Mesenchymal stem cell (in vitro differentiated cells and primary cell): ENCODE results near the gene FAM200B. TPM values are rescaled to one million over a fixed set of nuclear protein-coding genes. Genes with fewer than 3 reads are reported as not detected.

Source experiments
- DNase-seq: peaks from one replicate; pipeline ENCODE4 v3.0.0-alpha.2; 2013
- H2AFZ ChIP-seq: one replicate; pipeline ENCODE4 v1.6.1; 2013; ENCODE audit warnings: low read depth, mild to moderate bottlenecking, control low read depth, inconsistent platforms, low read length, moderate library complexity
- H2AK5ac ChIP-seq: 2 replicates; pipeline ENCODE4 v1.6.1; 2013; ENCODE audit warnings: low read length, moderate library complexity, mild to moderate bottlenecking, inconsistent platforms; ENCODE audit not compliant: severe bottlenecking
- H2BK120ac ChIP-seq: one replicate; pipeline ENCODE4 v1.6.1; 2013; ENCODE audit warnings: low read depth, mild to moderate bottlenecking, inconsistent platforms, low read length, moderate library complexity
- H2BK12ac ChIP-seq, 2 experiments: one replicate each; pipeline ENCODE4 v1.6.1; 2013; ENCODE audit warnings: inconsistent platforms in 2 of 2, low read length in 2 of 2, mild to moderate bottlenecking in 2 of 2, moderate library complexity in 2 of 2, control low read depth in 1 of 2
- H2BK15ac ChIP-seq: one replicate; pipeline ENCODE4 v1.6.1; 2013; ENCODE audit warnings: mild to moderate bottlenecking, low read depth, inconsistent platforms; ENCODE audit not compliant: poor library complexity, severe bottlenecking
- H2BK5ac ChIP-seq: 2 replicates; pipeline ENCODE4 v1.6.1; 2013; ENCODE audit warnings: low read depth, mild to moderate bottlenecking, low read length, control low read depth, inconsistent platforms; ENCODE audit not compliant: poor library complexity, severe bottlenecking
- H3K14ac ChIP-seq, 2 experiments: one replicate each; pipeline ENCODE4 v1.6.1; 2013; ENCODE audit warnings: inconsistent platforms in 2 of 2, low read length in 2 of 2, control low read depth in 1 of 2, mild to moderate bottlenecking in 1 of 2, moderate library complexity in 1 of 2
- H3K18ac ChIP-seq, 2 experiments: one replicate each; pipeline ENCODE4 v1.6.1; 2013; ENCODE audit warnings: inconsistent platforms in 2 of 2, low read length in 2 of 2, control low read depth in 1 of 2, low read depth in 1 of 2, mild to moderate bottlenecking in 1 of 2
- H3K23ac ChIP-seq, 2 experiments: one replicate each; pipeline ENCODE4 v1.6.1; 2013; ENCODE audit warnings: inconsistent platforms in 2 of 2, low read length in 2 of 2, mild to moderate bottlenecking in 2 of 2, moderate library complexity in 2 of 2, control low read depth in 1 of 2
- H3K27ac ChIP-seq: 2 replicates; pipeline ENCODE4 v1.5.1; 2013; ENCODE audit warnings: mild to moderate bottlenecking, moderate library complexity, low read length, control low read depth, inconsistent platforms; ENCODE audit not compliant: poor library complexity, severe bottlenecking
- H3K27me3 ChIP-seq, 2 experiments: 2 replicates each; pipeline versions ENCODE4 v1.6.1 to v1.7.0; 2013; ENCODE audit warnings: low read length in 2 of 2, mild to moderate bottlenecking in 2 of 2, moderate library complexity in 2 of 2, control low read depth in 1 of 2, inconsistent platforms in 1 of 2; ENCODE audit not compliant: control insufficient read depth in 1 of 2, insufficient read depth in 1 of 2
- H3K36me3 ChIP-seq, 2 experiments: 2 replicates each; pipeline versions ENCODE4 v1.6.1 to v1.7.0; 2013; ENCODE audit warnings: low read length in 2 of 2, control low read depth in 1 of 2, inconsistent platforms in 1 of 2, low read depth in 1 of 2, mild to moderate bottlenecking in 1 of 2; ENCODE audit not compliant: insufficient read depth in 2 of 2, control insufficient read depth in 1 of 2
- H3K4ac ChIP-seq, 2 experiments: one replicate each; pipeline ENCODE4 v1.6.1; 2013; ENCODE audit warnings: inconsistent platforms in 2 of 2, low read length in 2 of 2, mild to moderate bottlenecking in 2 of 2, moderate library complexity in 2 of 2, control low read depth in 1 of 2, low read depth in 1 of 2
- H3K4me1 ChIP-seq: 2 replicates; pipeline ENCODE4 v1.6.1; 2013; ENCODE audit warnings: low read depth, low read length, control low read depth; ENCODE audit not compliant: control insufficient read depth, insufficient read depth
- H3K4me2 ChIP-seq: 2 replicates; pipeline ENCODE4 v1.6.1; 2013; ENCODE audit warnings: low read length, mild to moderate bottlenecking, inconsistent platforms; ENCODE audit not compliant: poor library complexity, severe bottlenecking
- H3K4me3 ChIP-seq, 2 experiments: 2 replicates each; pipeline versions ENCODE4 v1.5.1 to v1.7.0; 2013; ENCODE audit warnings: low read length in 2 of 2, mild to moderate bottlenecking in 2 of 2, control low read depth in 1 of 2, low read depth in 1 of 2; ENCODE audit not compliant: insufficient read depth in 1 of 2
- H3K79me1 ChIP-seq: replicated peaks from 2 replicates; pipeline ENCODE4 v1.6.1; 2013; ENCODE audit warnings: mild to moderate bottlenecking, control low read depth, low read length, inconsistent platforms; ENCODE audit not compliant: poor library complexity, severe bottlenecking
- H3K9ac ChIP-seq: 2 replicates; pipeline ENCODE4 v1.7.0; 2013; ENCODE audit warnings: mild to moderate bottlenecking, low read length, moderate library complexity
- H3K9me3 ChIP-seq: 2 replicates; pipeline ENCODE4 v1.7.0; 2013; ENCODE audit warnings: mild to moderate bottlenecking, low read length; ENCODE audit not compliant: control insufficient read depth
- H4K8ac ChIP-seq: one replicate; pipeline ENCODE4 v1.6.1; 2013; ENCODE audit warnings: inconsistent platforms, mild to moderate bottlenecking, low read length, moderate library complexity
- H4K91ac ChIP-seq: one replicate; pipeline ENCODE4 v1.6.1; 2013; ENCODE audit warnings: mild to moderate bottlenecking, low read length, inconsistent platforms
- WGBS: methylation state at CpG from one replicate; pipeline ENCODE4 v1.1.7; 2013; ENCODE audit warnings: mixed read lengths; 5-methylcytosine and 5-hydroxymethylcytosine counted together
- polyA plus RNA-seq, 2 experiments: library from polyadenylated mRNA; stranded (reverse); fragments of 200-250 nt; gene quantifications; one replicate each; pipeline ENCODE4 v1.2.3, GENCODE V29; 2013

The FAM200B gene
- 71.6 TPM for polyA plus RNA-seq (2013, experiment 1 of 2)
- 72.1 TPM for polyA plus RNA-seq (2013, experiment 2 of 2)

DNA sequence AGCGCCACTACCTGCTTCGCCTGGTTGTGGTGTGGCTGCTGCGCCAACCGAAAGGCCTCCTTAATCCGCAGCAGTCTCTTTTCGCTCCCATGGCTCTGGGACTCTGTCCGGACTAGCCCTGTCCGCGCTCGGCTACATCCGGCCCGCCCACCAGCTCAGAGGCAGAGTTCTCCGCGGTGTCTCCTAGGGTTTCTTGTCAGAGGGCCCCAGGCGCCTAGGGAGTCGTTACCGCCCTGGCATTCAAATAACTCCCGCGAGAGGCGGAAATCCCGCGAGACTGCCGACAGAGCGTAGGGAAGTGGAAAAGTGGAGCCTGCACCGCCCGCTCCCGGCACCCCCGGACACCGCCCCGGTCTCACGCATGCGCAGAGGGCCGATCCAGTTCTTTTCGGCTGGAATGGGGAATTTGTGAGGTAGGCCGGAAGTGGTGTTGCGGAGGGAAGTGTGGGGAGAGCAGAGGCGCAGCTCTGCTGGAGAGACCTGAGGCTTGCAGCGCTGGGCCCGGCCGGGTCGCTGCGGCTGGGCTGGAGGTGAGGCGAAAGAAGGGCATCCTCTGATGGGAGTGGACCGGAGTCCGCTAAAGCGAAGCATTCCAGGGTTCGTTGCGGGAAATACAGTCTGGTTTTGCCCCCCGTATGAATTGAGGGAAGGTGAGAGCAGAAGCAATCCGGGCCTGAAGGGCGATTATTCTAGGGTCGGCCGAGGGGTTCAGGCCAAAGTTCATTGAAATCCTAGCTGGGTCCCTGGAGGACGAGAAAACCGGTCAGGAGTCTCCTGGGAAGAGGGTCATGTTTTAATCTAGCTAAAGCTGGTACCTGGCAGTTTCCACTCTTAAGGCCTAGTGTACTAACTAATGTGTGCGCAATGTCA, at the start of gene FAM200B:
TSS of gene FAM200B (plus strand) at position 456 of the 870 bp plus-strand sequence. CDS start 5,151 bp downstream, outside the sequence.
- H2AK5ac ChIP-seq: peak within 1 kb of the TSS; percentile 91
- peak within 1 kb of the TSS; percentile 98 for H3K9ac ChIP-seq
- H3K18ac ChIP-seq: peak within 1 kb of the TSS; percentile 97 to 98
- peak within 1 kb of the TSS; percentile 97 for H2BK5ac ChIP-seq
- peaks cover 0 to 24% of the 10 kb centered on the region in 2 experiments for H3K36me3 ChIP-seq
- H3K27me3 ChIP-seq: no peaks in the 10 kb centered on the region
- peak within 1 kb of the TSS; percentile 52 for H2BK15ac ChIP-seq
- under 1% methylated on average over 56 of the region's 56 CpGs for WGBS
- H3K4me3 ChIP-seq: peak within 1 kb of the TSS; percentile 79 to 90
- peak within 1 kb of the TSS; percentile 98 to 100 for H3K4ac ChIP-seq
- H3K4me1 ChIP-seq: no peaks in the 10 kb centered on the region
- peaks cover 7% of the 10 kb centered on the region for H3K79me1 ChIP-seq
- H4K8ac ChIP-seq: peak within 1 kb of the TSS; percentile 99
- peak within 1 kb of the TSS in 1 of 2 experiments; percentile 89 for H2BK12ac ChIP-seq
- DNase-seq: peak; percentile 99
- peak within 1 kb of the TSS; percentile 99 for H4K91ac ChIP-seq
- peak within 1 kb of the TSS; percentile 92 for H2BK120ac ChIP-seq
- no peaks in the 10 kb centered on the region for H3K9me3 ChIP-seq
- H3K4me2 ChIP-seq: peak within 1 kb of the TSS; percentile 95
- peak within 1 kb of the TSS; percentile 91 to 97 for H3K14ac ChIP-seq
- H3K23ac ChIP-seq: peak within 1 kb of the TSS; percentile 60 to 77
- peak within 1 kb of the TSS; percentile 96 for H3K27ac ChIP-seq
- H2AFZ ChIP-seq: peak within 1 kb of the TSS; percentile 47

DNA sequence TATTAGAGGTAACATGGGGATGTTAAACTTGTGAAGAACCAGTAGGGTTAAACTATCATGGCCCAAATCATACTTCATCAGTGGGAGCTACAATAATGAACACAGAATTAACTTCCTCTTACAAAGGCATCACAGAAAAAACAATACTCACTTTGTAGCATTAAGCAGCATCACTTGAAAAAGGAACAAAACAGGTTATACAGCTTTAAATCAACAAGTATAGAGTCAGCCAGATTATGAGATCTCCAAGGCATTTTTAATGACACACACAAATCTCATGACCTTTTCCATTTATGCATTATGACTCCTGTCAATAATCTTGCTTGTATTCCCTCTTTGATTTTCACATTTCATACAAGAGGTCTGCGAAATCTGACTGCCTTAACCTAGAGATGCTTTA, 44.8 kb upstream of the FAM200B start:
- Histone ChIP-seq H3K9me3 (no peaks in the 10 kb centered on the region), H3K4ac (no peak overlapping the region), H2BK120ac (no peak overlapping the region), H2BK5ac (no peak overlapping the region), H2BK12ac (no peak overlapping the region), H2BK15ac (no peak overlapping the region), H3K9ac (no peak overlapping the region), H2AFZ (no peak overlapping the region), H2AK5ac (no peak overlapping the region), H3K27ac (no peak overlapping the region), H4K8ac (no peak overlapping the region), H3K27me3 (no peaks in the 10 kb centered on the region), H3K36me3 (peaks cover 20 to 87% of the 10 kb centered on the region in 2 experiments), H3K4me2 (no peak overlapping the region), H3K23ac (no peak overlapping the region), H4K91ac (no peak overlapping the region), H3K4me1 (peaks cover 1% of the 10 kb centered on the region), H3K79me1 (peaks cover 16% of the 10 kb centered on the region), H3K4me3 (no peak overlapping the region), H3K14ac (no peak overlapping the region), H3K18ac (no peak overlapping the region)
- WGBS: 100% methylated on average over 1 of the region's 1 CpG
- DNase-seq: no peak

DNA sequence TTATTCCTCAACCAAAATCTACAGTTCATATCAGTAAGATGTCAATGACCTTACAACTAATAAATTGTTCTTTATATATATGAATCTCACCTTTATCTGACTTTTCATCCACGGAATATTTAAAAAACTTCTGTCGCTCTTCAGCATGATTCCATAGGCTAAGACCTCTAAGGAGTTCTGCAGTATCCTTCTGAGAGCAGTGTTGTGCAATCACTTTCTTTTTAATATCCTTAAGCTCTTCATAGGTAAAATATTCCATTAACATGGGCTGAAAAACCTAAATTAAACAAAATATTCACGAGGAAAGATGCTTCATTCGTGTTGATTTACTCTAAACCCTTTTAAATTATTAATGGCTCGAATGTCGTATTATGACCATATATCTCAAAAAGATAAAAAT, 43.2 kb upstream of the FAM200B start:
- no peaks in the 10 kb centered on the region for H3K9me3 ChIP-seq
- H3K9ac ChIP-seq: no peak overlapping the region
- H2AK5ac ChIP-seq: no peak overlapping the region
- H3K4me2 ChIP-seq: no peak overlapping the region
- H2BK15ac ChIP-seq: no peak overlapping the region
- H2BK5ac ChIP-seq: no peak overlapping the region
- H4K91ac ChIP-seq: no peak overlapping the region
- no peaks in the 10 kb centered on the region for H3K27me3 ChIP-seq
- no peak overlapping the region for H2BK12ac ChIP-seq
- no peak overlapping the region for H2BK120ac ChIP-seq
- no peak overlapping the region for H4K8ac ChIP-seq
- H3K79me1 ChIP-seq: peaks cover 16% of the 10 kb centered on the region
- H3K4me3 ChIP-seq: no peak overlapping the region
- H3K18ac ChIP-seq: no peak overlapping the region
- peaks cover 19 to 86% of the 10 kb centered on the region in 2 experiments for H3K36me3 ChIP-seq
- no peak overlapping the region for H3K14ac ChIP-seq
- no peak for DNase-seq
- no peak overlapping the region for H3K27ac ChIP-seq
- H3K4me1 ChIP-seq: peaks cover 1% of the 10 kb centered on the region
- 100% methylated on average over 5 of the region's 6 CpGs for WGBS
- H3K4ac ChIP-seq: no peak overlapping the region
- H2AFZ ChIP-seq: no peak overlapping the region
- no peak overlapping the region for H3K23ac ChIP-seq

- Histone ChIP-seq H3K9ac (no peak overlapping the region), H2BK120ac (no peak overlapping the region), H3K14ac (no peak overlapping the region), H2BK15ac (no peak overlapping the region), H3K9me3 (no peaks in the 10 kb centered on the region), H3K27ac (no peak overlapping the region), H3K23ac (no peak overlapping the region), H2BK12ac (no peak overlapping the region), H4K91ac (no peak overlapping the region), H3K4ac (no peak overlapping the region), H2AK5ac (no peak overlapping the region), H3K79me1 (peaks cover 2% of the 10 kb centered on the region), H3K36me3 (peaks cover 0 to 7% of the 10 kb centered on the region in 2 experiments), H3K4me2 (no peak overlapping the region), H4K8ac (no peak overlapping the region), H3K18ac (no peak overlapping the region), H3K27me3 (no peaks in the 10 kb centered on the region), H2BK5ac (no peak overlapping the region), H3K4me1 (no peaks in the 10 kb centered on the region), H3K4me3 (no peak overlapping the region), H2AFZ (no peak overlapping the region)
- no peak for DNase-seq
- no CpG with 5 or more reads among the region's 2 CpGs for WGBS
Observed at GRCh38 chr4:15648600-15648999, 33.0 kb upstream of the FAM200B start.
